Tongue (tissue), 2 donors: ENCODE measurements around the gene CRIP1. TPM values are rescaled to one million over a fixed set of nuclear protein-coding genes. Genes with fewer than 3 reads are reported as not detected.

ENCODE experiments used
- DNase-seq: peaks from one replicate; pipeline ENCODE4 v3.0.0-alpha.2; 2015
- total RNA-seq: library from RNA; depleted of rRNA; stranded (reverse); fragments of >200 nt; gene quantifications from one replicate; pipeline ENCODE4 v1.2.3, GENCODE V29; 2014

CRIP1 gene
- total RNA-seq, 1 donor from 2014 or later = 49.3 TPM

- DNase-seq = no peak
Measured at GRCh38 chr14:105470350-105471296, 16.1 kb upstream of the CRIP1 start.

DNA sequence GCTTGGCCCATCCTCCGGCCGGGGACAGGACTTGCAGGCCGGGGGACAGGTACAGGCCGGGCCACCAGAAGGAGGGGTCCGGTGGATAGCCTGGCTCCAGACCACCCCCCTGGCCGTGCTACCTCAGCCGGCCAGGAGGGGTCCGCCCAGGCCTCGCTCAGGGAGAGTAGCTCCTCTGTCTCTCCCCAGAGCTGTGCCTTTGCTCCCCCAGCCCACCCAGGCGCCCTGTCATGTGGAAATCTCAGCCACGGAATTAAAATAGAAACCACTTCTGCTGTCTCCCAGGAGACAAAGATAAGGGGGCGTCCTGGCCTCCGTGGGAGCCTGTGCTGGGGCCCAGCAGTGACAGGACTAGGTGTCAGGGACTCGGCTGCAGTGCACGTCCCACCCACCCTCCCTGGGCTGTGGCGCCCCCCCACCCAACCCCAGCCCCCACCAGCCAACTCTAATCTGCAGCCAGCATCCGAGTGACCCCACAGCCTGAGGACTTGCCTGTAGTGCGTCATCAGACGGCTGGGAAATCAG, 15.3 kb upstream of the CRIP1 start:
- no peak for DNase-seq

DNA sequence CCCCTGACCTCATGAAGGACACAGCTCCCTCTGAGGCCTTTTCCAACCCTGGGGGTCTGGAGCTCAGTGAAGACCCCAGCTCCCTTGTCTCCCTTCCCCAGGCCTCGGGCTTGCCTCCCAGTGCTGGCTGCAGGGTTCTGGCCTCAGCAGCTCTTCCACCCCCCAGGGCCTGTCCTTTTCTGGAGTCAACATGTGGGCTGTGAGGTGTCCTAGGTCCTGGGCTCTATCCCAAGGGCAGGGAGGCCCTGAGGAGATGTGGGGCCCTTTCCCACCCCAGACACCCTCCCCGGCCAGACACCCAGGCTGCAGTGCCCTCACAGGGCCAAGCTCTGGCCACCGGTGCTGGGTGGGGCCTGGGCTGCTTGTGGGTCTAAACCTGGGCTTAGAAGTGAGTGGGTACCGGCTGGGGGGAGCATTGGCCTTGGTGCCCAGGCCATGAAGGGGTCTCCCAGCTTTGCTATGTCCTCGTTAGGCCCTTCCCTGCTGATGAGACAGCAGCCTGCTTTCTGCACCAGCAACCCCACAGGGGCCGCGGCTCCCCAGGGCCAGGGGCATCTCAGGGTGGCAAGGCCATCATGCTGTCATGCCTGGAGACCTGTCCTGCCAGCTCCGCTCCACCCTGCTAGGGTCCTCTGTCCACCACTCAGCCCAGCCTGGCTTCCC, 14.7 kb upstream of the CRIP1 start:
- no peak for DNase-seq

- peak; percentile 75 for DNase-seq
Measured at GRCh38 chr14:105472486-105472991, 14.1 kb upstream of the CRIP1 start.

DNA sequence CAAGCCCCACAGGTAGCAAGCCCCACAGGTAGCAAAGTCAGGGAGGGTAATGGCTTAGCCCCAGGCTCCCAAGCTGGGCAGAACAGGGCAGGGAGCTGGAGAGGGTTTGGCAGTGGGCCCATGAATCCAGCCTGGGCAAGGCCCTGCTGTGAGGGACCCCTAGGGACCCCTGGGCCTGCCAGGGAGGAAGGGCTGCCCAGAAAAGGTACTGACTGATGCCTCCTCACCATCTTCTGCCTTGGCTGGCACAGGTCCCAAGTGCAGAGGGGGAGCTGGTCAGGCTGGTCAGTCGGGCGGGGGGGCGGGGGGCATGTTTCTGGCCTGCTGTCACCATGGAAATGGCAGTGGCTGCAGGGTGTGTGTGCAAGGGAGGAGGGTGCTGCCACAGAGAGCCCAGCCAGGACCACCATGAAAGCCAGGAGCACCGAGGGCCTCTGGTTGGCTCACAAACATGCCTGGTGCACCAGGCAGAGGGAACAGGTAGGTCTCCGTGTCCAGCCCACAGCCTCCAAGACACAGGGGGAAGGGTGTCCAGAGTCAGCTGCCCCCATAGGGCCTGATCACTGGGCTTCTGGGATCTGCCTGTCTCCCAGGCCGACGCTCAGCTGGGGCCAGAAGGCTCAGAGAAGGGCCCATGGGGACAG, 13.5 kb upstream of the CRIP1 start:
- peak; percentile 57 for DNase-seq

DNA sequence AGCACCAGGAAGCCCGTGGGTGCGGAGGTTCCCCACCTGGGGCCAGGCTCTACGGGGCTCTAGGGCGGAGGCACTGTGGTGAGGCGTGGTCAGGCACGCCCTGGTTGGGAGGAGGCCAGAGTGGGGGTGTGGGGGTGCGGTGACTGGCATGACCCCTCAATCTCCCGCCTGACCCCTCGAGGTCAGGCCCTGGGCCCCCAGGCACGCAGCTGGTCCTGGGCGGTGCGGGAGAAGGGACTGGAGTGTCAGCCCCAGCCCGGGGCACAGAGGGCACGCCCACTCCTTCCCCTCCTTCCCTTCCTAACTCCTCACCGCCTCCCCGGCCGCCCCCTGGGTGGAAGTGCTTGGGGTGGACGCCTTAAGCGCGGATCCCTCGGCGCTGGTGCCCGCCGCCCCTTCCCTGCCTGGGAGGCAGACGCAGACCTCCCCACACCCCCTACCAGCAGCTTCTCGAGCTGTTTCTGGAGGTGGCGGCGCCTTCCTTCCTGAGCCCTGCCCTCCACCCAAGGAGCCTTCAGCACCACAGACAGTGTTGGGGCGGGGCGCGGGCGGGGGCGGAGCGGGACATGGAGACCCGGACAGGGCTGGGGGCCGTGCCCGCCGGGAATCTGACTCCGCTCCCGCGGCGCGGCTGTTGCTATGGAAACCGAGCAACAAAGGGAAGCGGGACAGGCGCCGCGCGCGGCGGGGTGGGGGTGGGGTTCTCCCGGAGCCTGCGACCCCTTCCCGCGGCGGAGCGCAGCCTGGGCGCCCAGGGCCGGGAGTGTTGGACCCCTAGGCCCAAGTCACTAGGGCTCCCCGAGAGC, 12.8 kb upstream of the CRIP1 start:
- peak; percentile 96 for DNase-seq

DNA sequence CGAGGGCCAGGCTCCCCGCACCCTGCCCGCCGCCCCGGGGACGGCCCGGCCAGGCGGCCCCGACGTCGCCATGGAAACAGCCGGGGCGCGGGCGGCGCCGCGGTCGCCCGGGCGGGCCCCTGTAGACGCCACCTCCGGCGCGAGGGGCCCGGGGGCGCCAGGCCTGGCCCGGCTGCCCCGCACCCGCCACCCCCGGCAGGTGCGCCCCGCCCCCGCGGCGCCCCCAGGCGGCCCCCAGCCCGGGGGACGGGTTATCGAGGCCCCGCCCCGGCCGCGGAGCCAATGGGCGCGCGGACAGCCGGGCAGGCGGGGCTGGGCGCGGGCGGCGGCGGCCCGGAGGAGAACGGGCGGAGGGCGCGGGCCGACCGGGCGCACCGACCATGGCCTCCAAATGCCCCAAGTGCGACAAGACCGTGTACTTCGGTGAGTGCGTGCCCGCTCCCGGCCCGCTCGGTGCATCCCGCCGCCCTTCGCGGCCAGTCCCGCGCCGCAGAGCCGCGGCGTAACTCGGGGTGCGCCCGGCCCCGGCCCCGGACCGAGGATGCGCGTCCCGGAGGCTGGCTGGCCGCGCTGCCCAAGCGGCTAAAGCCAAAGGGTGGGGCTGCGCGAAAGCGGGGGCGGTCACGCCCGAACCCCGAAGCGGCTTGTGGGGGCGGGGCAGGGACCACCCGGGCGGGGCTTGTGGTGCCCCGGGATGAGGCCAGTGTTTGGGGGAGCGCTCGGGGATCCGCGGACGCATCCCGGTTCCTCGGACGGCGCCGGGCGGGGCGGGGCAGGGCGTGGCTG, 12.0 kb upstream of the CRIP1 start, which contains the start of gene CRIP2:
Gene CRIP2, plus strand, starts transcription at position 339 of the 786 bp plus-strand sequence. Its CDS starts 42 bp downstream, at position 381.
- peak; percentile 83 for DNase-seq

GRCh38 chr14:105475269-105476096, 11.2 kb upstream of the CRIP1 start:
- DNase-seq = peak; percentile 76

- DNase-seq = peak; percentile 75
Measured at GRCh38 chr14:105476097-105476830, 10.4 kb upstream of the CRIP1 start.

DNA sequence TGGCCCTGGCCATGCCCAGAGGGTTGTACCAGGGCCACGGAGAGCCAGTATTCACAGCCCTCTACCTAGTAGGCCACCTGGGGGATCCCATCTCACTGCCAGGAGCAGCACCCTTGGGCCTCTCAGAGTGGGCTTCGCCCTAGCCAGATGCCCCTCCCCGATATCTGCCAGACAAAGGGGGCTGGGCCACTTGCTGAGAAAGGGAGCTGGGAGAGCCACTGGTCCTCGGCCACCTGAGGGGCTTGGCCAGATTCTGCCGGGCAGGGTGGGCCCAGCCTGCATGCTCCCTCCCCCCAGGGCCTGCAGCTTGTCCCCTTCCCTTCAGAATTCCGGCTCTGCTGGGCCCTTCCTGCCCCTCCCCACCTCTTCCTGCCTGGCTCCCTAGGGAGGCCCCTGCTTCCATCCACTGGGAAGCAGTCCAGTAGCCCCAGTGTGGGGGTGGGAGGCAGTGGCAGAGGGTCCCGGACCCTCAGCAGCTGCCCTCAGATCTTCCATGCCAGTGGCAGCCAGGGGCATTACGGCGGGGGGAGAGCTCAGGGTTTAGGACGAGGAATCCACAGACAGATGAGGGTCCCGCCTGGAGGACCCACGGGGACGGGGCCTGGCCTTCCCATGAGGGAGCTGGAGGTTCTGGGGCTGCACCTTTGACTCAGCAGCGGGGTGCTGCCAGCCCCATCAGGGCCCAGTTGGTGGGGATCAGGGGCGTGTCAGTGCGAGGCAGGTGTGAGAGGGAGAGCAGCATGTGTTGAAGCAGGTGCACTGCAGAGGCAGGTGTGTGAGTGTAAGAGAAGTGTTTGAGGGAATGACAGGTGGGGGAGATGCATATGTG, 9.6 kb upstream of the CRIP1 start:
- DNase-seq = no peak

DNA sequence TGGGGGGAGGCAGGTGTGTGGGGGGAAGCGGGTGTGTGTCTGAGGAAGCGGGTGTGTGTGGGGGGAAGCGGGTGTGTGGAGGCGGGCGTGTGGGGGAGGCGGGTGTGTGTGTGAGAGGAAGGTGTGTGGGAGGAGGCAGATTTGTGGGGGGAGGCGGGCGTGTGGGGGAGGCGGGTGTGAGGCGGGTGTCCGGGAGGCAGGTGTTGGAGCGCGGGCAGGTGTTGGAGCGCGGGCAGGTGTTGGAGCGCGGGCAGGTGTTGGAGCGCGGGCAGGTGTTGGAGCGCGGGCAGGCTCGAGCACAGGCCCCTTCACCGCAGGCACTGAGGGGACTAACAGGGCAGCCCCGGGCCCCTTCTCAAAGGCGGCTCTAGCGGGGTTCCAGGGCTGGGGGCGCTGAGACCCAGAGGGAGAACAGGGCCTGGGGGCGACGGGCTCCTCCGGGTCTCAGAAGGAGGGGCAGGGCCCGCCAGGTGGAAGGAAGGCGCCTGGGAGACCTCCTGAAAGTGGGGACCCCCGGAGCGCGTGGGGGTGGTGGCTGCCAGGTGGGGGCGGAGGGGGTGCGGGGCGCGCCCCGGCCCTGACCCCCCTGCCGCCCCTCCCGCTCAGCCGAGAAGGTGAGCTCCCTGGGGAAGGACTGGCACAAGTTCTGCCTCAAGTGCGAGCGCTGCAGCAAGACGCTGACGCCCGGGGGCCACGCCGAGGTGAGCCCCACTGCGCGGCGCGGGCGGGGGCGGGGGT, 8.9 kb upstream of the CRIP1 start:
- no peak for DNase-seq

- DNase-seq = no peak
Measured at GRCh38 chr14:105478398-105479251, 8.1 kb upstream of the CRIP1 start.

- no peak for DNase-seq
Measured at GRCh38 chr14:105479431-105480158, 7.1 kb upstream of the CRIP1 start.

DNA sequence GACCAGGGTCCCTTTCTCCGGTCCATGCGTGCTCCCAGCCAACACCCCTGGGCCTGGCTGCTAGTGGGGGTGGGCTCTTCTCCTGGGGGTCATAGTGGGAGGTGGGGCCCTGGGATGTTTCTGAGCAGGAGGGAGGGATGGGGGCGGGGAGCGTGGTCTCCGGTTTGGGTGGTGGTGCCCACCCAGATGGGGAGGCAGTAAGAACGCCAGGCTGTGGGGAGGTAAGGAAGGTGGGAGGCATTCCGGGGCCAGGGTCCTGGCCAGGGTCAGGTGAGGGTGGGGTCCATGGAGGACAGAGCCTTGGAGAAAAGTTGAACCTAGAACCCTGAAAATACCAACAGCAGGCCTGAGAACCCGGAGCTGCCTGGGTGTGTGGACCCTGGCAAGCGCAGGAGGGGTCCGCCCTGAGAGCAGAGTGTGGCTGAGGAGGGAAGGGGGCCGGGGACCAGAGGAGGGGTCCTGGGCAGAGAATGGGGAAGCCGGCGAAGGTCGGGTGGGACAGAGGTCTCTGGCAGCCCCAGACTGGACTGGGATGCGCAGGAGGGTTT, 6.4 kb upstream of the CRIP1 start:
- no peak for DNase-seq
